SK-N-SH (cell line): Measurements from ENCODE around the gene TRIM71. TPM values are rescaled to one million over a fixed set of nuclear protein-coding genes. Genes with fewer than 3 reads are reported as not detected.

ENCODE experiments used
- CTCF ChIA-PET: fragments of 300-600, 350-600 bp; formaldehyde crosslinking; extraction: SDS; loops from one replicate; lab custom pipeline; 2021; lab: Yijun Ruan, JAX
- POLR2A ChIA-PET: fragments of 350-600 bp; sonication (Branson Sonifier 250); formaldehyde crosslinking; extraction: SDS; loops from one replicate; lab custom pipeline; 2020; ENCODE audit warnings: antibody characterized with exemption, inconsistent platforms; lab: Yijun Ruan, JAX
- DNase-seq: peaks from one replicate; pipeline ENCODE4 v3.0.0; 2012
- H2AFZ ChIP-seq: fragments of 200-600 bp; sonication (generic); 2 replicates; pipeline ENCODE4 v1.8.1; 2016; ENCODE audit warnings: antibody characterized with exemption, mild to moderate bottlenecking, low read depth
- H3F3A ChIP-seq: fragments of 200-600 bp; sonication (generic); replicated peaks from 2 replicates; pipeline ENCODE3; 2016; ENCODE audit warnings: antibody characterized with exemption, mild to moderate bottlenecking; ENCODE audit not compliant: insufficient read depth
- H3K27ac ChIP-seq, 2 experiments: fragments of 200-500 bp in 1 of 2; fragments of 200-600 bp in 1 of 2; sonication (Bioruptor generic) in 1 of 2; sonication (generic), shearing (Covaris generic) in 1 of 2; 2 replicates each; pipeline versions ENCODE4 v1.5.1 to v1.6.1; 2014 to 2016; ENCODE audit warnings: low read depth in 2 of 2, inconsistent platforms in 1 of 2, low read length in 1 of 2, mild to moderate bottlenecking in 1 of 2, mixed read lengths in 1 of 2
- H3K27me3 ChIP-seq: fragments of 200-600 bp; sonication (generic), shearing (Covaris generic); 2 replicates; pipeline ENCODE4 v1.6.1; 2016; ENCODE audit warnings: mixed run types; ENCODE audit not compliant: insufficient read depth
- H3K36me3 ChIP-seq, 2 experiments: fragments of 200-500 bp in 1 of 2; fragments of 200-600 bp in 1 of 2; sonication (Bioruptor generic) in 1 of 2; sonication (generic) in 1 of 2; replicated peaks in 1 of 2; 2 replicates each; pipeline versions ENCODE3 to v1.5.1; 2014 to 2016; ENCODE audit warnings: low read length in 1 of 2, mild to moderate bottlenecking in 1 of 2; ENCODE audit not compliant: insufficient read depth in 2 of 2, control insufficient read depth in 1 of 2
- H3K4me1 ChIP-seq, 2 experiments: fragments of 200-500 bp in 1 of 2; fragments of 200-600 bp in 1 of 2; sonication (Bioruptor generic) in 1 of 2; sonication (generic), shearing (Covaris generic) in 1 of 2; 2 replicates each; pipeline versions ENCODE4 v1.5.1 to v1.6.1; 2014 to 2016; ENCODE audit warnings: low read depth in 1 of 2, low read length in 1 of 2, mixed run types in 1 of 2; ENCODE audit not compliant: insufficient read depth in 2 of 2, control insufficient read depth in 1 of 2
- H3K4me2 ChIP-seq: fragments of 200-600 bp; sonication (generic), shearing (Covaris generic); 2 replicates; pipeline ENCODE4 v1.6.1; 2017; ENCODE audit warnings: mixed run types
- H3K4me3 ChIP-seq, 2 experiments: fragments of 200-500 bp in 1 of 2; fragments of 200-600 bp in 1 of 2; sonication (Bioruptor generic) in 1 of 2; sonication (generic), shearing (Covaris generic) in 1 of 2; 2 replicates each; pipeline versions ENCODE4 v1.5.1 to v1.8.1; 2014 to 2016; ENCODE audit warnings: low read depth in 2 of 2, inconsistent platforms in 1 of 2, low read length in 1 of 2, mild to moderate bottlenecking in 1 of 2, mixed read lengths in 1 of 2, moderate library complexity in 1 of 2
- H3K79me2 ChIP-seq: fragments of 200-600 bp; sonication (generic); 2 replicates; pipeline ENCODE4 v1.8.1; 2017; ENCODE audit warnings: mild to moderate bottlenecking; ENCODE audit not compliant: insufficient read depth
- H3K9ac ChIP-seq: fragments of 200-600 bp; sonication (generic); 2 replicates; pipeline ENCODE4 v1.6.1; 2017; ENCODE audit warnings: mixed run types
- H3K9me2 ChIP-seq: fragments of 200-600 bp; sonication (generic); 2 replicates; pipeline ENCODE4 v1.6.1; 2017; ENCODE audit warnings: mixed run types
- H3K9me3 ChIP-seq: fragments of 200-600 bp; sonication (generic); 2 replicates; pipeline ENCODE4 v1.6.1; 2017; ENCODE audit warnings: mixed run types, mild to moderate bottlenecking, moderate library complexity
- H4K20me1 ChIP-seq: fragments of 200-600 bp; sonication (generic); 2 replicates; pipeline ENCODE4 v1.6.1; 2017; ENCODE audit warnings: mild to moderate bottlenecking, mixed run types; ENCODE audit not compliant: insufficient read depth
- FOSL2 ChIP-seq: IDR thresholded peaks from 2 replicates; pipeline ENCODE4 v1.4.0; 2012; ENCODE audit warnings: low read depth, mild to moderate bottlenecking, moderate library complexity, borderline replicate concordance
- FOXJ3 ChIP-seq: sonication (generic); formaldehyde crosslinking; IDR thresholded peaks from 2 replicates; pipeline ENCODE4 v1.5.1; 2020; ENCODE audit warnings: mild to moderate bottlenecking, missing genetic modification reagents
- JUND ChIP-seq: IDR thresholded peaks from 2 replicates; pipeline ENCODE4 v1.4.0; 2012
- MEF2A ChIP-seq: IDR thresholded peaks from 2 replicates; pipeline ENCODE4 v1.4.0; 2012; ENCODE audit warnings: low read depth, borderline replicate concordance
- MXI1 ChIP-seq: IDR thresholded peaks from 2 replicates; pipeline ENCODE4 v1.6.1; 2012; ENCODE audit warnings: mild to moderate bottlenecking, low read depth, low read length, improper control_type of control experiment
- NFIC ChIP-seq: IDR thresholded peaks from 2 replicates; pipeline ENCODE4 v1.4.0; 2012; ENCODE audit warnings: borderline replicate concordance
- POLR2AphosphoS5 ChIP-seq: IDR thresholded peaks from 2 replicates; pipeline ENCODE4 v1.6.1; 2012; ENCODE audit warnings: low read depth, low read length
- RAD21 ChIP-seq: IDR thresholded peaks from 2 replicates; pipeline ENCODE4 v1.6.1; 2012; ENCODE audit warnings: mild to moderate bottlenecking, low read length
- RFX5 ChIP-seq: IDR thresholded peaks from 2 replicates; pipeline ENCODE4 v1.6.1; 2012; ENCODE audit warnings: mild to moderate bottlenecking, improper control_type of control experiment, low read length
- TAF1 ChIP-seq: IDR thresholded peaks from 2 replicates; pipeline ENCODE4 v1.6.1; 2012; ENCODE audit warnings: low read depth, mild to moderate bottlenecking, low read length, moderate library complexity, borderline replicate concordance
- TEAD4 ChIP-seq: IDR thresholded peaks from 2 replicates; pipeline ENCODE4 v1.4.0; 2012; ENCODE audit warnings: mild to moderate bottlenecking, borderline replicate concordance; ENCODE audit not compliant: insufficient read depth
- WGBS: methylation state at CpG from one replicate; pipeline ENCODE4 v1.1.6; 2017; ENCODE audit warnings: low lambda C conversion rate; 5-methylcytosine and 5-hydroxymethylcytosine counted together
- polyA plus RNA-seq, 3 experiments: library from polyadenylated mRNA; depleted of rRNA; stranded (reverse); fragments of >200 nt; gene quantifications; 2 replicates each; pipeline ENCODE4 v1.2.3, GENCODE V29; 2012
- TF ChIP-seq, protein P1 (sequence below): IDR thresholded peaks from 2 replicates; pipeline ENCODE4 v1.4.0; 2012; ENCODE audit warnings: low read depth, borderline replicate concordance
- TF ChIP-seq, protein P2 (sequence below): IDR thresholded peaks from 2 replicates; pipeline ENCODE4 v1.4.0; 2012; ENCODE audit warnings: low read depth, borderline replicate concordance
- TF ChIP-seq, protein P3 (sequence below): IDR thresholded peaks from 2 replicates; pipeline ENCODE4 v1.4.0; 2012; ENCODE audit warnings: low read depth

The TRIM71 gene
- polyA plus RNA-seq, 1 of the 3 experiments (the other 2 are of a cell fraction) = not detected

DNA sequence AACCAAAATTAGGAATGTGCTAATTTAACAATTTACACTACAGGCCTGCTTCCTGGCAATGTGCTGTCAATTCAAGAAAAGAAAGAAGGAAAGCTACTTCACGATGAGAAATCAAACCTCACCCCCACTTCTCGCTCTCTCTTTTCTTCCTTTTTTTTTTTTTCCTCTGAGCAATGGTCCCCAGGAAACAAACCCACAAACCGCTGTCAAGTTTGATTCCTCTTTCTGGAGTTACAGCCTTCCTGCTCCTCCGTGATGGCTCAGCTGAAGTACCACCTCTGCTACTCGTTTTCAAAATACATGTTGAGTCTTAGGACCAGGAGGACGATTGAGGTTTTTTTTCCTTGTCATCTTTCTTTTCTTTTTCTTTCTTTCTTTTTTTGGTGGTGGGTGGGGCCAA is 3.4 kb upstream of the TRIM71 start:
- no peak overlapping the region for H3K27ac ChIP-seq
- no peaks in the 10 kb centered on the region for H3K9me2 ChIP-seq
- no peak overlapping the region for H3K9ac ChIP-seq
- ChIA-PET POLR2A (interaction anchor here (0.7 kb wide), 1 partner anchor 63 kb away, joined by 5 read pairs; no protein-coding TSS in a partner anchor), CTCF (no interaction called here)
- no peak overlapping the region for H2AFZ ChIP-seq
- no peak overlapping the region for H3K4me2 ChIP-seq
- no peaks in the 10 kb centered on the region for H3K9me3 ChIP-seq
- no peaks in the 10 kb centered on the region for H3F3A ChIP-seq
- H3K4me3 ChIP-seq = no peak overlapping the region
- no peaks in the 10 kb centered on the region for H3K36me3 ChIP-seq
- H3K79me2 ChIP-seq = no peaks in the 10 kb centered on the region
- no peak for DNase-seq
- 79% methylated on average over 6 of the region's 6 CpGs for WGBS
- H3K4me1 ChIP-seq = no peaks in the 10 kb centered on the region; a peak in 1 of 4 replicates
- peaks cover 38% of the 10 kb centered on the region for H3K27me3 ChIP-seq
- no peak for TF ChIP-seq JUND
- H4K20me1 ChIP-seq = no peaks in the 10 kb centered on the region

DNA sequence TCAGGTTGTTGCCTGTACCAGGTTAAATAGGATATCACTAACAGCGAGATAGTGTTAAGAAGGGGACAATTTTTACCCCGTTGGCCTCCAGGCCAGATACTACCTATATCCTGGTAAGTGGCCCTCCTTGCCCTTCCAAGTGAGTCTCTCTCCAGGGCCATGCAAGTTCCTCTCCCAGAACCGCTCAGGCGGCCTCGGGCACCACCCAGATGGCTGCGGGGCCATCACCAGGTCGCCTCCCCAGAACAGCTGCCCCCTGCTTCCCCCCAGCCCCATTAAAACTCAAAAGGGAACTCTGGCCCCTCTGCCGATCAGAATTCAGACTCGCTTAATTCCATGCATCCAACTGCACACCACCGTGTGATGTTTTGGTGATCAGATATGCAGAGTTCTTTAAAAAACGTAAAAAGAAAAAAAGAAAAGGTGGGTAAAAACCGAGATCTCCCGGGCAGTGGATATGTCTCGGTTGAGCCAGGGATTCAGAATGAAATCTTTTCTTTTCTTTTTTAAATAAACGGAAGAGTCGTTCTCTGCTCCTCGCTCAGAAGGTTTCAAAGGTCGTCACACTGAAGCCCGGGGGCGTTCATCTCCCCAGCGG is 1.9 kb upstream of the TRIM71 start:
- H3K79me2 ChIP-seq = no peaks in the 10 kb centered on the region
- H2AFZ ChIP-seq = no peak overlapping the region
- H3K9me3 ChIP-seq = no peaks in the 10 kb centered on the region
- no peak overlapping the region for H3K4me3 ChIP-seq
- no peak overlapping the region for H3K27ac ChIP-seq
- H3K36me3 ChIP-seq = no peaks in the 10 kb centered on the region
- CTCF ChIA-PET = interaction anchor here (0.7 kb wide), 1 partner anchor 306 kb away, joined by 3 read pairs; no protein-coding TSS in a partner anchor
- H3F3A ChIP-seq = no peaks in the 10 kb centered on the region
- H3K9me2 ChIP-seq = no peaks in the 10 kb centered on the region
- H3K27me3 ChIP-seq = peaks cover 54% of the 10 kb centered on the region
- no peak overlapping the region for H3K4me2 ChIP-seq
- WGBS = 69% methylated on average over 21 of the region's 21 CpGs
- POLR2A ChIA-PET = no interaction called here
- H3K9ac ChIP-seq = no peak overlapping the region
- H4K20me1 ChIP-seq = no peaks in the 10 kb centered on the region
- no peak for DNase-seq
- H3K4me1 ChIP-seq = no peaks in the 10 kb centered on the region; a peak in 1 of 4 replicates
- TF ChIP-seq, protein P1, sequence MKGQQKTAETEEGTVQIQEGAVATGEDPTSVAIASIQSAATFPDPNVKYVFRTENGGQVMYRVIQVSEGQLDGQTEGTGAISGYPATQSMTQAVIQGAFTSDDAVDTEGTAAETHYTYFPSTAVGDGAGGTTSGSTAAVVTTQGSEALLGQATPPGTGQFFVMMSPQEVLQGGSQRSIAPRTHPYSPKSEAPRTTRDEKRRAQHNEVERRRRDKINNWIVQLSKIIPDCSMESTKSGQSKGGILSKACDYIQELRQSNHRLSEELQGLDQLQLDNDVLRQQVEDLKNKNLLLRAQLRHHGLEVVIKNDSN = no peak
- TF ChIP-seq, protein P2, sequence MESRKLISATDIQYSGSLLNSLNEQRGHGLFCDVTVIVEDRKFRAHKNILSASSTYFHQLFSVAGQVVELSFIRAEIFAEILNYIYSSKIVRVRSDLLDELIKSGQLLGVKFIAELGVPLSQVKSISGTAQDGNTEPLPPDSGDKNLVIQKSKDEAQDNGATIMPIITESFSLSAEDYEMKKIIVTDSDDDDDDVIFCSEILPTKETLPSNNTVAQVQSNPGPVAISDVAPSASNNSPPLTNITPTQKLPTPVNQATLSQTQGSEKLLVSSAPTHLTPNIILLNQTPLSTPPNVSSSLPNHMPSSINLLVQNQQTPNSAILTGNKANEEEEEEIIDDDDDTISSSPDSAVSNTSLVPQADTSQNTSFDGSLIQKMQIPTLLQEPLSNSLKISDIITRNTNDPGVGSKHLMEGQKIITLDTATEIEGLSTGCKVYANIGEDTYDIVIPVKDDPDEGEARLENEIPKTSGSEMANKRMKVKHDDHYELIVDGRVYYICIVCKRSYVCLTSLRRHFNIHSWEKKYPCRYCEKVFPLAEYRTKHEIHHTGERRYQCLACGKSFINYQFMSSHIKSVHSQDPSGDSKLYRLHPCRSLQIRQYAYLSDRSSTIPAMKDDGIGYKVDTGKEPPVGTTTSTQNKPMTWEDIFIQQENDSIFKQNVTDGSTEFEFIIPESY = no peak
- no peak for TF ChIP-seq NFIC
- TF ChIP-seq JUND = no peak
- TF ChIP-seq MEF2A = no peak
- TF ChIP-seq POLR2AphosphoS5 = no peak
- TF ChIP-seq MXI1 = no peak
- no peak for TF ChIP-seq TAF1
- no peak for TF ChIP-seq FOSL2
- TF ChIP-seq TEAD4 = no peak
- TF ChIP-seq FOXJ3 (CRISPR knock-in tag) = no peak
- TF ChIP-seq RFX5 = no peak
- TF ChIP-seq, protein P3, sequence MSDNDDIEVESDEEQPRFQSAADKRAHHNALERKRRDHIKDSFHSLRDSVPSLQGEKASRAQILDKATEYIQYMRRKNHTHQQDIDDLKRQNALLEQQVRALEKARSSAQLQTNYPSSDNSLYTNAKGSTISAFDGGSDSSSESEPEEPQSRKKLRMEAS = no peak
- no peak for TF ChIP-seq RAD21
